HCT116 (cell line): Measurements from ENCODE around the gene ATG4A.

Experiments
- ELF1 ChIP-seq: IDR thresholded peaks from 2 replicates; pipeline ENCODE4 v1.6.1; 2012; ENCODE audit warnings: low read depth, borderline replicate concordance
- EZH2 ChIP-seq: fragments of 200-600 bp; sonication (generic); IDR thresholded peaks from 2 replicates; pipeline ENCODE4 v1.6.1; 2017; ENCODE audit warnings: antibody characterized with exemption, mixed run types
- JUND ChIP-seq: IDR thresholded peaks from 2 replicates; pipeline ENCODE4 v1.6.1; 2012
- POLR2A ChIP-seq: IDR thresholded peaks from 2 replicates; pipeline ENCODE4 v1.7.0; 2011; ENCODE audit warnings: borderline replicate concordance; ENCODE audit not compliant: insufficient read depth, insufficient read length; ENCODE audit errors: extremely low read depth
- POLR2AphosphoS5 ChIP-seq: IDR thresholded peaks from 2 replicates; pipeline ENCODE4 v1.6.1; 2011; ENCODE audit warnings: mild to moderate bottlenecking, low read depth, low read length, moderate library complexity
- RAD21 ChIP-seq: IDR thresholded peaks from 2 replicates; pipeline ENCODE4 v1.6.1; 2012; ENCODE audit warnings: low read depth, mild to moderate bottlenecking
- ZFX ChIP-seq: fragments of 450-650 bp; IDR thresholded peaks from 2 replicates; pipeline ENCODE4 v1.6.1; 2017
- TF ChIP-seq, protein P1 (sequence below), 3 experiments: fragments of 200-600 bp in 1 of 3; sonication (generic) in 1 of 3; IDR thresholded peaks in 2 of 3; conservative IDR thresholded peaks in 1 of 3; 2 replicates each; pipeline ENCODE4 v1.5.1; 2012 to 2017; ENCODE audit warnings: low read depth in 2 of 3, low read length in 2 of 3, antibody characterized with exemption in 1 of 3, borderline replicate concordance in 1 of 3, control low read depth in 1 of 3, mild to moderate bottlenecking in 1 of 3, mixed read lengths in 1 of 3, mixed run types in 1 of 3, moderate library complexity in 1 of 3; ENCODE audit not compliant: insufficient read depth in 1 of 3

GRCh38 chrX:108203540-108203939 is 112.0 kb downstream of the ATG4A start:
- TF ChIP-seq, protein P1, sequence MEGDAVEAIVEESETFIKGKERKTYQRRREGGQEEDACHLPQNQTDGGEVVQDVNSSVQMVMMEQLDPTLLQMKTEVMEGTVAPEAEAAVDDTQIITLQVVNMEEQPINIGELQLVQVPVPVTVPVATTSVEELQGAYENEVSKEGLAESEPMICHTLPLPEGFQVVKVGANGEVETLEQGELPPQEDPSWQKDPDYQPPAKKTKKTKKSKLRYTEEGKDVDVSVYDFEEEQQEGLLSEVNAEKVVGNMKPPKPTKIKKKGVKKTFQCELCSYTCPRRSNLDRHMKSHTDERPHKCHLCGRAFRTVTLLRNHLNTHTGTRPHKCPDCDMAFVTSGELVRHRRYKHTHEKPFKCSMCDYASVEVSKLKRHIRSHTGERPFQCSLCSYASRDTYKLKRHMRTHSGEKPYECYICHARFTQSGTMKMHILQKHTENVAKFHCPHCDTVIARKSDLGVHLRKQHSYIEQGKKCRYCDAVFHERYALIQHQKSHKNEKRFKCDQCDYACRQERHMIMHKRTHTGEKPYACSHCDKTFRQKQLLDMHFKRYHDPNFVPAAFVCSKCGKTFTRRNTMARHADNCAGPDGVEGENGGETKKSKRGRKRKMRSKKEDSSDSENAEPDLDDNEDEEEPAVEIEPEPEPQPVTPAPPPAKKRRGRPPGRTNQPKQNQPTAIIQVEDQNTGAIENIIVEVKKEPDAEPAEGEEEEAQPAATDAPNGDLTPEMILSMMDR (IDR thresholded peaks at IDR 0.05 in 2 of 3, conservative IDR thresholded peaks at IDR 0.05 in 1 of 3; ENCODE audit: borderline replicate concordance in 1 of 3, insufficient read depth in 1 of 3, low read depth in 2 of 3, low read length in 2 of 3), result no peak
- TF ChIP-seq EZH2 (no peak), ZFX (no peak), ELF1 (no peak), RAD21 (no peak), JUND (no peak), POLR2AphosphoS5 (no peak), POLR2A (no peak)
